OCI-LY3 (cell line): Measurements from ENCODE around the gene TUBA4B.
A peak's percentile ranks its signal among the peaks of the same experiment; 100 is the strongest.

ENCODE experiments used
- H2AFZ ChIP-seq: fragments of 200-600, 300-600 bp; shearing (Covaris generic); 2 replicates; pipeline ENCODE4 v1.6.0; 2014; ENCODE audit warnings: antibody characterized with exemption, low read depth, low read length
- H3K27ac ChIP-seq: fragments of 200-600, 300-600 bp; sonication (generic); 2 replicates; pipeline ENCODE4 v1.5.1; 2014; ENCODE audit warnings: mild to moderate bottlenecking, low read length, moderate library complexity, mixed read lengths
- H3K27me3 ChIP-seq: fragments of 200-600, 300-600 bp; sonication (generic); 2 replicates; pipeline ENCODE4 v1.6.1; 2014; ENCODE audit warnings: low read depth, low read length, mixed read lengths
- H3K36me3 ChIP-seq: fragments of 200-600, 300-600 bp; sonication (generic); replicated peaks from 2 replicates; pipeline ENCODE3; 2014; ENCODE audit warnings: low read depth, low read length, mixed read lengths
- H3K4me1 ChIP-seq: fragments of 300-600, 200-600 bp; sonication (generic); 2 replicates; pipeline ENCODE4 v1.6.1; 2014; ENCODE audit warnings: low read length, mixed read lengths
- H3K4me2 ChIP-seq: fragments of 200-600, 300-600 bp; sonication (generic); 2 replicates; pipeline ENCODE4 v1.6.1; 2014; ENCODE audit warnings: low read length, mixed read lengths
- H3K4me3 ChIP-seq: fragments of 300-600, 200-600 bp; sonication (generic); 2 replicates; pipeline ENCODE4 v1.5.1; 2014; ENCODE audit warnings: antibody characterized with exemption, mild to moderate bottlenecking, low read length, moderate library complexity
- H3K79me2 ChIP-seq: fragments of 300-600, 200-600 bp; shearing (Covaris generic); 2 replicates; pipeline ENCODE4 v1.6.1; 2014; ENCODE audit warnings: mild to moderate bottlenecking, low read length, mixed read lengths
- H3K9ac ChIP-seq: fragments of 300-600, 200-600 bp; shearing (Covaris generic); 2 replicates; pipeline ENCODE4 v1.6.0; 2014; ENCODE audit warnings: mild to moderate bottlenecking, low read length, moderate library complexity
- H3K9me3 ChIP-seq: fragments of 200-600, 300-600 bp; shearing (Covaris generic); 2 replicates; pipeline ENCODE4 v1.6.1; 2014; ENCODE audit warnings: low read length, mixed read lengths; ENCODE audit not compliant: insufficient read depth
- H4K20me1 ChIP-seq: fragments of 200-600, 300-600 bp; sonication (generic); 2 replicates; pipeline ENCODE4 v1.6.1; 2016; ENCODE audit warnings: low read length, mixed read lengths; ENCODE audit not compliant: insufficient read depth
- CTCF ChIP-seq: fragments of 200-600, 300-600 bp; sonication (generic); IDR thresholded peaks from 2 replicates; pipeline ENCODE4 v1.5.1; 2014; ENCODE audit warnings: antibody characterized with exemption, low read length, low read depth
- EZH2phosphoT487 ChIP-seq: fragments of 200-600 bp; shearing (Covaris generic); IDR thresholded peaks from 2 replicates; pipeline ENCODE4 v1.6.1; 2018; ENCODE audit warnings: antibody characterized with exemption, mixed run types, low read depth

TUBA4B gene

GRCh38 chr2:219252900-219253752 lies at the start of gene TUBA4B:
TUBA4B (plus strand) TSS chr2:219253243; CDS start chr2:219253408, 165 bp downstream.
- Histone ChIP-seq H4K20me1 (no peaks in the 10 kb centered on the region), H2AFZ (peak within 1 kb of the TSS; percentile 70; the same call in 1 of the 2 replicates), H3K9ac (peak within 1 kb of the TSS; percentile 94), H3K9me3 (no peaks in the 10 kb centered on the region), H3K4me1 (peaks cover 35% of the 10 kb centered on the region), H3K27me3 (no peaks in the 10 kb centered on the region; the same call in 1 of the 2 replicates), H3K27ac (peak within 1 kb of the TSS; percentile 46), H3K79me2 (peaks cover 26% of the 10 kb centered on the region), H3K4me3 (peak within 1 kb of the TSS; percentile 96), H3K4me2 (peak within 1 kb of the TSS; percentile 77), H3K36me3 (peaks cover 18% of the 10 kb centered on the region)
- TF ChIP-seq CTCF (no peak), EZH2phosphoT487 (no peak)

- Histone ChIP-seq H3K4me1 (peaks cover 7% of the 10 kb centered on the region), H3K9ac (no peak overlapping the region), H3K4me3 (no peak overlapping the region), H3K27ac (no peak overlapping the region), H3K9me3 (no peaks in the 10 kb centered on the region), H3K4me2 (no peak overlapping the region), H4K20me1 (no peaks in the 10 kb centered on the region), H3K36me3 (no peaks in the 10 kb centered on the region), H2AFZ (no peak overlapping the region), H3K79me2 (no peaks in the 10 kb centered on the region), H3K27me3 (no peaks in the 10 kb centered on the region)
- no peak for TF ChIP-seq EZH2phosphoT487
- no peak for TF ChIP-seq CTCF
These were observed 48.4 kb upstream of the TUBA4B start for GRCh38 chr2:219204425-219205164.

- H3K9ac ChIP-seq, result no peak overlapping the region
- H3K9me3 ChIP-seq, result no peaks in the 10 kb centered on the region
- H3K79me2 ChIP-seq, result no peaks in the 10 kb centered on the region
- no peaks in the 10 kb centered on the region for H3K36me3 ChIP-seq
- H2AFZ ChIP-seq, result no peak overlapping the region
- H3K4me3 ChIP-seq, result no peak overlapping the region
- TF ChIP-seq EZH2phosphoT487 (no peak), CTCF (no peak)
- peaks cover 7% of the 10 kb centered on the region for H3K4me1 ChIP-seq
- no peak overlapping the region for H3K4me2 ChIP-seq
- no peak overlapping the region for H3K27ac ChIP-seq
- H4K20me1 ChIP-seq, result no peaks in the 10 kb centered on the region
- no peaks in the 10 kb centered on the region for H3K27me3 ChIP-seq
These were observed 47.9 kb upstream of the TUBA4B start for GRCh38 chr2:219205165-219205538.

- peak overlapping the region; percentile 77 for H2AFZ ChIP-seq
- H3K27me3 ChIP-seq, result no peaks in the 10 kb centered on the region
- TF ChIP-seq EZH2phosphoT487 (no peak), CTCF (no peak)
- peak overlapping the region; percentile 67 for H3K27ac ChIP-seq
- no peaks in the 10 kb centered on the region for H3K36me3 ChIP-seq
- H3K4me2 ChIP-seq, result peak overlapping the region; percentile 92
- H3K79me2 ChIP-seq, result no peaks in the 10 kb centered on the region
- peak overlapping the region; percentile 86 for H3K9ac ChIP-seq
- H3K9me3 ChIP-seq, result no peaks in the 10 kb centered on the region
- H4K20me1 ChIP-seq, result no peaks in the 10 kb centered on the region
- H3K4me1 ChIP-seq, result peaks cover 7% of the 10 kb centered on the region
- H3K4me3 ChIP-seq, result peak overlapping the region; percentile 91
These were observed 47.1 kb upstream of the TUBA4B start for GRCh38 chr2:219205981-219206327.
